ENCODE measurements around the gene XPR1. TPM values are rescaled to one million over a fixed set of nuclear protein-coding genes. Genes with fewer than 3 reads are reported as not detected.
"Not testable (repeated sequence)": the region's sequence is repeated elsewhere in the genome, so short reads cannot be mapped to it uniquely, and the experiment has no call there.

The XPR1 gene
- total RNA-seq, 3 donors from 2014 or later (not counting 1 experiment from before 2014, with no cell fraction given), result 14.8 to 18.2 (median 16.7) TPM

DNA sequence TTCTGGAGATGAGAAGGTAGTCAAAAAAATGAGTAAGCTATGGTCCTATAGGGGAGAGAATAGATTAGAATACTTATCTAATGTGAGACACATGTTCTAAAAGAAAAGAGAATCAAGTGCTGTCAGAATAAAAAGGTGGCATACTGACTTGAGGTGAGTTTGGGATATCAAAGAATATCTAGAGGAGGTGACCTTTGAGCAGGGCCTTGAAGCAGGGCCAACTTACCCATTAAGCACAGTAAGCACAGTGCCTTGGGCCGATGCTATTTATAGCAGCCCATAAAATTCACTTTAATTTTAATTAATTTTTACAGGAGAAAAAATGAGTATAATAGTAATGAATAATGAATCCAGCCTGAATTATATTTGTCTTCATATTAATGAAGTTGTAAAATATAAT lies 92.2 kb downstream of the XPR1 start:
- Mint-ChIP-seq H3K36me3 (no peaks in the 10 kb centered on the region), H3K9me3 (peaks cover 0 to 2% of the 10 kb centered on the region in 2 donors), H3K4me3 (no peak overlapping the region), H3K27me3 (ENCODE audit: low read depth in 2 of 2) (no peaks in the 10 kb centered on the region), H3K4me1 (peaks cover 8 to 18% of the 10 kb centered on the region in 2 donors), H3K27ac (no peak overlapping the region)
- TF ChIP-seq, protein P1, sequence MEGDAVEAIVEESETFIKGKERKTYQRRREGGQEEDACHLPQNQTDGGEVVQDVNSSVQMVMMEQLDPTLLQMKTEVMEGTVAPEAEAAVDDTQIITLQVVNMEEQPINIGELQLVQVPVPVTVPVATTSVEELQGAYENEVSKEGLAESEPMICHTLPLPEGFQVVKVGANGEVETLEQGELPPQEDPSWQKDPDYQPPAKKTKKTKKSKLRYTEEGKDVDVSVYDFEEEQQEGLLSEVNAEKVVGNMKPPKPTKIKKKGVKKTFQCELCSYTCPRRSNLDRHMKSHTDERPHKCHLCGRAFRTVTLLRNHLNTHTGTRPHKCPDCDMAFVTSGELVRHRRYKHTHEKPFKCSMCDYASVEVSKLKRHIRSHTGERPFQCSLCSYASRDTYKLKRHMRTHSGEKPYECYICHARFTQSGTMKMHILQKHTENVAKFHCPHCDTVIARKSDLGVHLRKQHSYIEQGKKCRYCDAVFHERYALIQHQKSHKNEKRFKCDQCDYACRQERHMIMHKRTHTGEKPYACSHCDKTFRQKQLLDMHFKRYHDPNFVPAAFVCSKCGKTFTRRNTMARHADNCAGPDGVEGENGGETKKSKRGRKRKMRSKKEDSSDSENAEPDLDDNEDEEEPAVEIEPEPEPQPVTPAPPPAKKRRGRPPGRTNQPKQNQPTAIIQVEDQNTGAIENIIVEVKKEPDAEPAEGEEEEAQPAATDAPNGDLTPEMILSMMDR (IDR thresholded peaks at IDR 0.05), result no peak
- Histone ChIP-seq H3K4me1 (ENCODE audit: control insufficient read depth, insufficient read depth, low read length) (no peaks in the 10 kb centered on the region), H3K9me3 (ENCODE audit: control insufficient read depth, insufficient read depth, low read length) (peaks cover 5% of the 10 kb centered on the region), H3K27me3 (ENCODE audit: control insufficient read depth, insufficient read depth, low read length) (no peaks in the 10 kb centered on the region), H3K36me3 (ENCODE audit: control insufficient read depth, insufficient read depth, low read length) (no peaks in the 10 kb centered on the region), H3K27ac (ENCODE audit: low read length) (no peak overlapping the region), H3K4me3 (ENCODE audit: low read length) (no peak overlapping the region)
- no peak for DNase-seq
- intact Hi-C loops (cut with micrococcal nuclease), result no loop called here
- no CpG with 5 or more reads among the region's 1 CpG for WGBS (ENCODE audit: insufficient coverage)
- no peak for ATAC-seq

DNA sequence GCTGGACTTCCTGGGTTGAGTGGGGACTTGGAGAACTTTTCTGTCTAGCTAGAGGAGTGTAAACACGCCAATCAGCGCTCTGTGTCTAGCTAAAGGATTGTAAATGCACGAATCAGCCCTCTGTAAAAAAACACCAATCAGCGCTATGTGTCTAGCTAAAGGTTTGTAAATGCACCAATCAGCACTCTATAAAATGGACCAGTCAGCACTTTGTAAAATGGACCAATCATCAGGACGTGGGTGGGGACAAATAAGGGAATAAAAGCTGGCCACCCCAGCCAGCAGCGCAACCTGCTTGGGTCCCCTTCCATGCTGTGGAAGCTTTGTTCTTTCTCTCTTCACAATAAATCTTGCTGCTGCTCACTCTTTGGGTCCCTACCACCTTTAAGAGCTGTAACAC lies 94.2 kb downstream of the XPR1 start:
- ATAC-seq; H3K27ac ChIP-seq (ENCODE audit: low read length); H3K27me3 Mint-ChIP-seq (ENCODE audit: low read depth in 2 of 2); DNase-seq; H3K36me3 Mint-ChIP-seq; H3K27ac Mint-ChIP-seq; H3K4me3 ChIP-seq (ENCODE audit: low read length); H3K9me3 Mint-ChIP-seq; intact Hi-C loops (cut with micrococcal nuclease); H3K27me3 ChIP-seq (ENCODE audit: control insufficient read depth, insufficient read depth, low read length); H3K4me3 Mint-ChIP-seq; H3K9me3 ChIP-seq (ENCODE audit: control insufficient read depth, insufficient read depth, low read length); H3K36me3 ChIP-seq (ENCODE audit: control insufficient read depth, insufficient read depth, low read length); H3K4me1 ChIP-seq (ENCODE audit: control insufficient read depth, insufficient read depth, low read length): not testable (repeated sequence)
- H3K4me1 Mint-ChIP-seq, result peaks cover 8 to 10% of the 10 kb centered on the region in 2 donors
- WGBS (ENCODE audit: insufficient coverage), result 96% methylated on average over 6 of the region's 6 CpGs

DNA sequence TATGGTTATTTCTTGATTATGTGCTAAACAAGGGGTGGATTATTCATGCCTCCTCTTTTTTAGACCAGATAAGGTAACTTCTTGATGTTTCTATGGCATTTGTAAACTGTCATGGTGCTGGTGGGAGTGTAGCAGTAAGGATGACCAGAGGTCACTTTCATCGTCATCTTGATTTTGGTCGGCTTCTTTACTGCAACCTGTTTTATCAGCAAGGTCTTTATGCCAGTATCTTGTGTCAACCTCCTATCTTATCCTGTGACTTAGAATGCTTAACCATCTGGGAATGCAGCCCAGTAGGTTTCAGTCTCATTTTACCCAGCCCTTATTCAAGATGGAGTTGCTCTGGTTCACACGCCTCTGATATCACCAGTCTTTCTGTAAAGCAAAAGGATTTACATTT lies 95.9 kb downstream of the XPR1 start:
- H3K36me3 ChIP-seq (ENCODE audit: control insufficient read depth, insufficient read depth, low read length); H3K27ac ChIP-seq (ENCODE audit: low read length); H3K4me3 ChIP-seq (ENCODE audit: low read length); ATAC-seq; H3K4me1 ChIP-seq (ENCODE audit: control insufficient read depth, insufficient read depth, low read length); intact Hi-C loops (cut with micrococcal nuclease); H3K27ac Mint-ChIP-seq; H3K36me3 Mint-ChIP-seq; H3K27me3 Mint-ChIP-seq (ENCODE audit: low read depth in 2 of 2); DNase-seq; H3K27me3 ChIP-seq (ENCODE audit: control insufficient read depth, insufficient read depth, low read length); H3K4me3 Mint-ChIP-seq: not testable (repeated sequence)
- H3K9me3 ChIP-seq (ENCODE audit: control insufficient read depth, insufficient read depth, low read length), result peaks cover 22% of the 10 kb centered on the region
- 93% methylated on average over 2 of the region's 3 CpGs for WGBS (ENCODE audit: insufficient coverage)
- Mint-ChIP-seq H3K9me3 (peaks cover 4 to 12% of the 10 kb centered on the region in 2 donors), H3K4me1 (peaks cover 8 to 10% of the 10 kb centered on the region in 2 donors)

DNA sequence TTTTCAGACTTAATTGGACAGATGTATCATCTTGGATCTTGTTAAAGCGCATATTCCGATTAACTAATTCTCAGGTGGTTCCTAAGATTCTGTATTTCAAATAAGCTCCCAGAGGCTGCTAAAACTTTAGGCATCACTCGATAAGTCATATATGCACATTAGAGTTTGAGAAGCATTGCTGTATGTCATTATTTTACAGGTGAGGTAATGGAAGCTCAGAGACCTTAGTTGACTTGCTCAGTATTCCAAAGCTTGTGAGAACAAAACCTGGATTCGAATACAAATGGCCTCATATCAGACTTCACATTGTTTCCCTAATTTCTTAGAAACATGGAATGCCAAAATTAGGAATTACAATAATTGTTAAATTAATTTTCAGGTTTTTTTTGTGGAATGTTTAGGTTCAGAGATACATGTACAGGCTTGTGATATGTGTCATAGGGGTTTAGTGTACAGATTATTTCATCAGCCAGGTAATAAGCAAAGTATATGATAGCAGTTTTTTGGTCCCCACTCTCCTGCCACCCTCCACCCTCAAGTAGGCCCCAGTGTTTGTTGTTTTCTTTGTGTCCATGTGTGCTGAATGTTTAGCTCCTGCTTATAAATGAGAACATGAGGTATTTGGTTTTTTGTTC lies 96.8 kb downstream of the XPR1 start:
- Histone ChIP-seq H3K27me3 (ENCODE audit: control insufficient read depth, insufficient read depth, low read length) (no peaks in the 10 kb centered on the region), H3K27ac (ENCODE audit: low read length) (no peak overlapping the region), H3K9me3 (ENCODE audit: control insufficient read depth, insufficient read depth, low read length) (peaks cover 27% of the 10 kb centered on the region), H3K4me1 (ENCODE audit: control insufficient read depth, insufficient read depth, low read length) (no peaks in the 10 kb centered on the region), H3K4me3 (ENCODE audit: low read length) (no peak overlapping the region), H3K36me3 (ENCODE audit: control insufficient read depth, insufficient read depth, low read length) (no peaks in the 10 kb centered on the region)
- no peak for ATAC-seq
- 95% methylated on average over 3 of the region's 4 CpGs for WGBS (ENCODE audit: insufficient coverage)
- Mint-ChIP-seq H3K9me3 (peaks cover 8 to 18% of the 10 kb centered on the region in 2 donors), H3K27ac (no peak overlapping the region), H3K36me3 (peaks cover 12% of the 10 kb centered on the region), H3K4me3 (no peak overlapping the region), H3K4me1 (peaks cover 8 to 10% of the 10 kb centered on the region in 2 donors), H3K27me3 (ENCODE audit: low read depth in 2 of 2) (no peaks in the 10 kb centered on the region)
- no peak for DNase-seq
- intact Hi-C loops (cut with micrococcal nuclease), result no loop called here
- TF ChIP-seq, protein P1 (IDR thresholded peaks at IDR 0.05), result no peak

Measured in natural killer cell (primary cell).